GM23338 (cell line): ENCODE data around the gene CCDC74B.
"Not testable (repeated sequence)": the region's sequence is repeated elsewhere in the genome, so short reads cannot be mapped to it uniquely, and the experiment has no call there.

ENCODE experiments used
- CREB1 ChIP-seq: fragments of 250-450 bp; sonication (Bioruptor Pico); IDR thresholded peaks from 2 replicates; pipeline ENCODE4 v1.5.0; 2020; ENCODE audit warnings: low read depth, mild to moderate bottlenecking, moderate library complexity
- CTCF ChIP-seq, 2 experiments: fragments of 200-600 bp in 1 of 2; sonication (generic) in 1 of 2; conservative IDR thresholded peaks; 2 replicates each; pipeline versions ENCODE4 v1.5.1 to v1.6.1; 2016 to 2017; ENCODE audit warnings: antibody characterized with exemption in 2 of 2, low read depth in 2 of 2, mild to moderate bottlenecking in 2 of 2, moderate library complexity in 1 of 2
- ETS1 ChIP-seq: IDR thresholded peaks from 2 replicates; pipeline ENCODE4 v1.6.1; 2016; ENCODE audit warnings: antibody characterized with exemption
- EZH2 ChIP-seq: fragments of 200-600 bp; sonication (generic); IDR thresholded peaks from one replicate; pipeline ENCODE4 v1.8.0; 2017; ENCODE audit warnings: antibody characterized with exemption, mild to moderate bottlenecking, low read depth; ENCODE audit not compliant: unreplicated experiment
- EZH2phosphoT487 ChIP-seq: fragments of 200-600 bp; sonication (generic); IDR thresholded peaks from one replicate; pipeline ENCODE4 v1.8.1; 2018; ENCODE audit warnings: antibody characterized with exemption; ENCODE audit not compliant: unreplicated experiment
- JUNB ChIP-seq: IDR thresholded peaks from one replicate; pipeline ENCODE4 v1.6.1; 2016; ENCODE audit warnings: antibody characterized with exemption; ENCODE audit not compliant: unreplicated experiment
- POLR2AphosphoS5 ChIP-seq: IDR thresholded peaks from 2 replicates; pipeline ENCODE4 v1.6.1; 2016; ENCODE audit warnings: antibody characterized with exemption, low read depth
- REST ChIP-seq: IDR thresholded peaks from one replicate; pipeline ENCODE4 v1.6.1; 2018; ENCODE audit warnings: antibody characterized with exemption; ENCODE audit not compliant: unreplicated experiment
- STAT1 ChIP-seq: IDR thresholded peaks from one replicate; pipeline ENCODE4 v1.6.1; 2016; ENCODE audit warnings: antibody characterized with exemption; ENCODE audit not compliant: unreplicated experiment
- ZNF114 ChIP-seq: fragments of 250-450 bp; sonication (Bioruptor Pico); IDR thresholded peaks from 2 replicates; pipeline ENCODE4 v1.5.0; 2020; ENCODE audit warnings: mild to moderate bottlenecking, moderate library complexity
- ZNF331 ChIP-seq: fragments of 250-450 bp; sonication (Bioruptor Pico); IDR thresholded peaks from 2 replicates; pipeline ENCODE4 v1.5.0; 2020; ENCODE audit warnings: low read depth, mild to moderate bottlenecking, moderate library complexity
- ZNF462 ChIP-seq: fragments of 250-450 bp; sonication (Bioruptor Pico); IDR thresholded peaks from 2 replicates; pipeline ENCODE4 v1.5.0; 2020; ENCODE audit warnings: mild to moderate bottlenecking, moderate library complexity

- TF ChIP-seq CTCF (conservative IDR thresholded peaks at IDR 0.05; ENCODE audit: low read depth in 2 of 2); REST; POLR2AphosphoS5; EZH2phosphoT487; ZNF114 (CRISPR knock-in tag); ETS1; EZH2; JUNB; STAT1; CREB1 (CRISPR knock-in tag); ZNF331 (CRISPR knock-in tag); ZNF462 (CRISPR knock-in tag): not testable (repeated sequence)
Observed at GRCh38 chr2:130136546-130136945, 8.4 kb downstream of the CCDC74B start.
